Stimulated activated CD4-positive, alpha-beta T cell treated with anti-CD3 and anti-CD28 coated beads, TNF-alpha, amount 100 ng/mL, for 4 hours (primary cell): Measurements from ENCODE around the gene PRRT1.
A peak's percentile ranks its signal among the peaks of the same experiment; 100 is the strongest.
"Not testable (repeated sequence)": the region's sequence is repeated elsewhere in the genome, so short reads cannot be mapped to it uniquely, and the experiment has no call there.

Experiments
- DNase-seq, 3 experiments: peaks; one replicate each; pipeline ENCODE4 v3.0.0-alpha.2; 2020; ENCODE audit warnings: low read depth in 3 of 3

The PRRT1 gene

GRCh38 chr6:32151181-32151862, 417 bp downstream of the PRRT1 start:
- no peak for DNase-seq

DNA sequence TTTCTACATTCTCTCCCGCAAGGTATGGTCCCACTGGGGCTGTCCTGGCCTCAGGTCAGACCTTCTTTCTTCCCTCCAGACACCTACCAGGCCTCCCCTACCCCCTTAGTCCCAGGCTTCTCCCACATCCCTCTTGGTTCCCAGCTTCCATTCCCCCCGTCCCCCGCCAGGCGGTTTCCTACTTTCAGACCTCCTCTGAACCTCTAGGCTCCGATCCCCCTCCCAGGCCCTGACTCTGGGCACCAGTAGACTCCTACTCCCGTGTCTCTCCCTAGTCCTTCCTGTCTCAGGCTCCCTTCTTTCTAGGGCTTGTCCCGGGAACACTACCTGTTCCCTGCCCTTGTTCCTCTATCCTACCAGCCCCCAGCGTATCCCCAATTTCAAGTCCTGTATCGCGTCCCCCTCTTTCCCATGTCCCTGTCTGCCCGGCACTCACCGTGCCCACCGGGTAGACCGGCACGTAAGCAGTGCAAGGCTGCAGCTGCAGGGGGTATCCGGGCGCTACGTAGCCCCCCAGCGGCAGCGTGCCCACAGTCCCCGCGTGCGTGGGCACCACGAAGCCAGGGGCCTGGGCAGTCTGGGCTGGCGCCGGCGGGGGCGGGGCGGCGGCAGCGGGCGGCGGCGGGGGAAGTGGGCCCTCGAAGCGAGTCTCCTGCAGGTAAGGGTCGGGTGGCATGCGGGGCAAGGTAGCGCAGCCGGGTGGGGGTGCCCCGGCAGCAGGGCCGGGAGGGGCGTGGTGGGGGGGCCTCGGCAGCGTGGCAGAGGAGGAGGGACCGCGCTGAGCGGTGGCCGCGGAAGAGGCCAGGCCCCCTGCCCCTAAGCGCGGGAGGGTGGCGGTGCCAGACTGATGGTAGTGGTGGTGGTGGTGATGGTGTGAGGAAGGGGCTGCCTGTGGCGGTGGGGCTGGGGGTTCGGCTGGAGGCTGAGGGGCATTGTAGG, 1.5 kb downstream of the PRRT1 start:
- no peak for DNase-seq

DNA sequence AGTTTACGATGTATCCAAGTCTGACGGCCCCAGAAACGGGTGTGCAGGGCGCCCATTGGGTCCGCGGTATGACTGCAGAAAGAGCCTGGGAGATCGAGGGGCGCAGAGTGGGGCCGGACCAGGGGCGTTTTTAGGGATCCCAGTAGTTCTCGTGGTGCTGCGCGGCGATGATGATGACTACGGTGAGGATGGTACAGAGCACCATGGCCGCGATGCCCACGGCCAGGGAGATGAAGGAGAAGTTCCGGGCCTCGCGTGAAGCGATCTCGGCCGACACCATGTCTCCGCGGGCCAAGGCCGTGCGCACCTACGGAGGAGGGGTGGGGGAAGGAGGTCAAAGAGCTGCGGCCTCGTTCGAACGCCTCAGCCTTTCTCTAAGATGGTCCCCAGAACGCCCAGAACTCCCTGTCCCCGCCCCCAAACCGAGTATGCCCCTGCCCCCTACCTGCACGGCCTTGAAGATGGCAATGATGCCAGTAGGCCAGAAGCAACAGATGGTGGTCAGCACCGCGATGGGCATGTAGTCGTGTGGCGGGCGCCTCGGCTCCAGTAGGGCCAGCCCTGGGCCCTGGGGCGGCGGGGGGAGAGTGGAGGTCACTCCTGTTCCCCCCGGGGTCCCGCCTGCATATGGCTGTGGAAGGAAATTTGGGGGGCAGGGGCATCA, 2.5 kb downstream of the PRRT1 start:
- no peak for DNase-seq

DNA sequence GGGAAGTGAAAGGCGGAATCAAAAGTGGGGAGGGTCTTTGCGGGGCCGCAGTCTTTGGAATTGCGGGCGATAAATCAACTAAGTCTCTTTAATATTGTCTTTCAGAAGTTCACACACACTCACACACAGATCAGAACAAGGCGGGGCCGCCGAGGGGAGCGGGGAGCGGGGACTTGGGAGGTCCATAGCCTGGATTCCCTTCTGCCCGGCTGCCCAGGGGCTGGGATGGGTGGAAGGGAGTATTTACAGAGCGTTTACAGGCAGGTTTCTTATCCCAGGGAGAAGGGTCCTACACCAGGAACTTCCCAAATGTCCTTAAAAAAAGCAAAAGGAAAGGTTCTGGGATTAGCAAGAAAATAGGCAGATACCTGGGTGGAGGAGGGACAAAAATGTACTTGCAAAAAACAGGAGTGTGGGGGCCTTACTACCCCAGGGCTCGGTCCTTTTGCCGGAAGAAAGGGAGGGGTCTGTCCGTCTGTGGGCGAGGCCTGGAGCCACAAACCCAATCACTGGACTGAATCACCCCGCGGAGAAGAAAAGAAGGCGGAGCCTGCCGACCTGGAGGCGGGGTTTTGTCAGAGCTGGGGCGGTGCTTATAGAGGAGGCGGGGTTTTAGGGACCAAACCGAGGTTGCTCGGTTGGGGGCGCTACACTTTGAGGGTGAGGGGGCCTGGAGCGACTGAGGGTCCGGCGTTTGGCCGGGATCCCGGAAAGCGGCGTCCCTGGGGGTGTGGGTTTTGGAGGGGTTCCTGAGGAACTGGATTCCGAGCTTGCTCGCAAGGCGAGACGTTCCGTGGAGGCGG, 3.2 kb downstream of the PRRT1 start:
- peak; percentile 34 to 60 (median 46) for DNase-seq

GRCh38 chr6:32147401-32148132, 4.2 kb downstream of the PRRT1 start:
- no peak for DNase-seq

DNA sequence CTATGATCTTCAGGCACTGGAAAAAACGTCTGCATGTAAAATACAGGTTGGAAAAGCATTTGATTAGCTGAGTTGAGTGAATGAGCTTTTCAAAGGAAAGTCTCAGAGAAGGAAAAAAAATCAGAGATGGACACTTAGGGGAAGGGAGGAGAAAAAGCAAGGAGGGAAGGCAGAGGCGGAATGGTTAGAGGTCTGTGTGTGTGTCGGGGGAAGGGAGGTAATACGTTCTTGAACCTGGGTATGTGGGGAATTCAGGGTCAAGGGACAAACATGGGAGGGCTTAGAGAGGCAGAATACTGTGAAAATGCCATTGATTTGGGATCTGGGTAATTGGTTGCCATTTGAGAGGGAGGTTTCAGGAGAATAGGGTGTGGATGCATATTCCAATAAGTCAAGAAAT, 5.1 kb downstream of the PRRT1 start:
- no peak for DNase-seq

DNA sequence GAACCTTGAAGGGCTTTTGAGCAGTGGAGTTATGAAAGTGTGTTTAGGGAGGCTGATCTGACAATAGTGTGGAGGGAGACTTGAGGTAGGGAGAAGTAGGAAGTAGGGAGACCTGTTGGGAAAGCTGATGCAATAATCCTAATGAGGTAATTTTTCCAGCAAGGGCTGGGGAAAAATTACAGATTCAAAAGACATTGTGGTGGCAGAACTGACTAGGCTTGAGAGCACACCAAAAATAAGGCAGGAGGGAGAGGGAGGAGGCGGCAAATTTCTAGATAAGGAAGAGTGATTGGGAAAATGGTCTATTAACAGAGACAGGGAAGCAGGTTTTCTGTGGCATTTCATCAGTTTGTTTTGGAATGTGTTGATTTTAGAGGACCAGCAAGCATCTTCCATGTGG, 5.5 kb downstream of the PRRT1 start:
- no peak for DNase-seq

DNA sequence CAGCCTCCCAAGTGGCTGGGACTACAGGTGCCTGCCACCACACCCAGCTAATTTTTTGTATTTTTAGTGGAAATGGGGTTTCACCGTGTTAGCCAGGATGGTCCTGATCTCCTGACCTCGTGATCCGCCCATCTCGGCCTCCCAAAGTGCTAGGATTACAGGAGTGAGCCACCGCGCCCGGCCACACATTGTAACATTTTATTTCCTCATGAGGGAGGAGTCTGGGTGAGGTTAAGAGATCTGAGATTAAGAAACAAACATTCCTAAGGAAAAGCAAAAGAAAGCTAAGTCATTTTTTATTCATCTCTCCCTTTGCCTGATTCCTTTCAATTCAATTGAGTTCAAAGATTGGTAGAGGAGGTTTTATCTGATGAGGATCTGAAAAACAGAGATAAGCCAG, 7.5 kb downstream of the PRRT1 start:
- not testable (repeated sequence) for DNase-seq

- no peak for DNase-seq
Measured at GRCh38 chr6:32140420-32141046, 11.2 kb downstream of the PRRT1 start.

GRCh38 chr6:32139590-32139989, 12.1 kb downstream of the PRRT1 start:
- DNase-seq: no peak

DNA sequence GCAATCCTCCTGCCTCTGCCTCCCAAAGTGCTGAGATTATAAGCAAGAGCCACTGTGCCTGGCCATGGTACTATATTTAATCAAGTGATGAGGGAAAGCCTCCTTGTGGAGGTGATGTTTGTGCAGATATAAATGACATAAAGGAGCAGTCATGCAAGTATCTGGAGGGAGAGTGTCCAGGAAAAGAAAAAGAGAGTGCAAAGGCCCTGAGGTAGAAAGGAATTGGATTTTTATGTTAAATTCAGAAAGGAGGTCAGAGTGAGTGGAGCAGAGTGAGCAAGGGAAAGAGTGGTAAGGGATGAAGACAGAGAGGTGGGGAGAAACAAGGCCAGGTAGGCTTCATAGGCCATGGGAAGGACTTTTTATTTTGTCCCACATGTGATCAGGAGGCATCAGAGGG, 14.3 kb downstream of the PRRT1 start:
- no peak for DNase-seq

DNA sequence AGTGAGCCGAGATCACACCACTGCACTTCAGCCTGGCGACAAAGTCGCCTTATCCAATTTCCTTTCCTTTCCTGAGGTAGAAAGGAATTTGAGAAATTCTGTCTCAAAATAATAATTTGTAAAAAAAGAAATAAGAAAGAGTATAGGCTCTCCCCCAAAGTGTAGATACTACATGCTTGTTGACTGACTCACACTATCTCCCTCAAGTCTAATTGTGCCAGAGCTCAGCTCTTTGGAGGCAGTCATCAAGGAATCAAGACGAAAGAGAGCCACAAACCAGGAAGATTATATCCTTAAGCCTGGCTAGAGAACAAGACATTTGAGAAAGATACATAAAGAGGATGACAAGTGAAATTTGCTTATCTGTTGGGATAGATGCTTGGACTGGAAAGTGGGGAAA, 18.0 kb downstream of the PRRT1 start:
- DNase-seq: no peak

- no peak for DNase-seq
Measured at GRCh38 chr6:32132110-32132509, 19.6 kb downstream of the PRRT1 start.

GRCh38 chr6:32131439-32131948, 20.2 kb downstream of the PRRT1 start:
- no peak for DNase-seq

DNA sequence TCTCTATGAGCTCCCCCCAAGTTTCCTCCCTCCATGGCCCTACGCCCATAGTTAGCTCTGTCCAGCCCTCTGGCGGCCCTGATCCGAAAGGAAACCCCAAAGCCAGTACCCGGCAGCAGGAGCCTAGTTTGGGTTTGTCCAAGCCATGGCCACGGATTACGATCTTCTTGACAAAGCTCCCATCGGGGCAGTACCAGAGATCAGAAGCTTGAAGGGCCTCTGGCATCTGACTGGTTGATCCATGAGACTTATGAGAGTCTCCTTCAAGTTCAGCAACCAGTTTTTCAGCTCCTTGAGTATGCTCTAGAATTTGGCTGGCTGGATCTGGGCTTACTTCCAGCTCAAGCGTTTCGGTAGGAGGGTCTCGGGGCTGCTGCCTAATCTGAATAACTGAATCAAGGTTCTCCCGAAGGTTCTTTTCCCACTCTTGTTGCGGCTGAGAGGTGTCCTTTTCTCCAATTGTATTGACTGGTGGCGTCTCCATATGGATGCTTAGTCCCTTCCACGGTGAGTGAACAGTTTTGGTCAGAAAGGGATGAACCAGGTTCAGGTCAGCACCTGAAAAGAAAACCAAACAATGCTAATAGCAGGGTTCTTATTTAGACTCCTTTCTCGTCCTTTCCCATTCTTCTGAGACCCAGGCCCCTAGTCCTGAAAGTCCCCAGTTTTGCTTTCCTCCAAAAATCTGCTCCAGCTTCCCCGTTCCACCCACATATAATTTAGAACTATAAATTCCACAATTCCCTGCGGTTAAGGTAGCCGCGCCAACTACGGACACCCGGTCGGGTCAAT, 22.2 kb downstream of the PRRT1 start:
- DNase-seq: no peak

DNA sequence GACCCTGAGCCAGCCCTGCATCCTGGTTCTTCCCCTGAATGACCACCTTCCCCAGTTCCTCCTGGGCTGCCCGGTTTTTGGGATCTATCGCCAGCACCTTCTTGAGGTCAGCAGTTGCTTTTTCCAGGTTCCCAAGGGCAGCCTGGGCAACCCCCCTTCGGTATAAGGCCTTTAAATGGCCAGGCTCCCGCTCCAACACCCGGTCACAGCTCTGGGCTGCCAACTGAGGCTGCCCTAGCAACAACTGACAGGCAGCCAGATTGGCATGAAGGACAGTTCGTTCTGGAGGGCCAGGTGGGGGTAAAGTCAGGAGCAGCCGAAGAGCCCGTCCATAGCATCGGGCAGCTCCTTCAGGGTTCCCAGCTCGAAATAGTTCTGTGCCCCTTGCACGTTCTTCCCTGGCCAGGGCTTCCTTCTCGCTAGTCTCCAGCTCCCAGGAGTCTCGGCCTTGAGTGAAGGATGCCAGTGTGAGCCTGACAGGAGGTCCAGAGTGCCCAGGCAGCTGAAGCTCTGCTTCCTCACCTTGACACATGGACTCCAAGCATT, 22.9 kb downstream of the PRRT1 start:
- DNase-seq: no peak

GRCh38 chr6:32127717-32128592, 23.8 kb downstream of the PRRT1 start, which contains the start of gene ATF6B:
Gene ATF6B (minus strand): TSS chr6:32128246. CDS start chr6:32128207, 39 bp downstream.
- DNase-seq: peak; percentile 79 to 96 (median 90)

GRCh38 chr6:32127409-32127716, 24.4 kb downstream of the PRRT1 start:
- no peak for DNase-seq
